ENCODE data around the gene APC2. TPM values are rescaled to one million over a fixed set of nuclear protein-coding genes. Genes with fewer than 3 reads are reported as not detected.

APC2 gene
- total and polyA plus RNA-seq, 10 donors = 0.02 to 0.56 (median 0.14) TPM

GRCh38 chr19:1507192-1507660 is 57.3 kb downstream of the APC2 start:
- H3K4me3 ChIP-seq = peak overlapping the region in 3 of 8 donors; percentile 33 to 69 (median 42)
- DNase-seq = no peak
- no peak for TF ChIP-seq CTCF (IDR thresholded peaks at IDR 0.05 in 8 of 11, conservative IDR thresholded peaks at IDR 0.05 in 3 of 11)
- no peak for TF ChIP-seq POLR2AphosphoS5 (IDR thresholded peaks at IDR 0.05)
- TF ChIP-seq POLR2A (IDR thresholded peaks at IDR 0.05) = no peak
- peaks cover 0 to 96% (median 38%) of the 10 kb centered on the region in 7 donors for H3K27me3 ChIP-seq (replicated peaks in 1 of 7)
- intact Hi-C loops (cut with DNase I; ENCODE audit: low total_unique reads) = no loop called here
- H3K27ac ChIP-seq = peak overlapping the region in 4 of 8 donors; percentile 63 to 85 (median 74)
- WGBS, 5 donors = 70 to 78% (median 73%) methylated on average over 18 to 23 of the region's 23 CpGs
- peaks cover 0 to 9% (median 0%) of the 10 kb centered on the region in 8 donors for H3K9me3 ChIP-seq
- H3K36me3 ChIP-seq = no peaks in the 10 kb centered on the region
- peaks cover 8 to 34% (median 19%) of the 10 kb centered on the region in 6 donors for H3K4me1 ChIP-seq

- WGBS, 5 donors = 2 to 3% (median 3%) methylated on average over 38 to 46 of the region's 46 CpGs
- DNase-seq = peak; percentile 92
- H3K36me3 ChIP-seq = no peaks in the 10 kb centered on the region
- peak overlapping the region in 7 of 8 donors; percentile 59 to 85 (median 72) for H3K27ac ChIP-seq
- peaks cover 0 to 9% (median 0%) of the 10 kb centered on the region in 8 donors for H3K9me3 ChIP-seq
- peak overlapping the region in 7 of 8 donors; percentile 21 to 69 (median 37) for H3K4me3 ChIP-seq
- H3K27me3 ChIP-seq (replicated peaks in 1 of 7) = peaks cover 0 to 96% (median 38%) of the 10 kb centered on the region in 7 donors
- TF ChIP-seq POLR2A (IDR thresholded peaks at IDR 0.05) = no peak
- peak; percentile 40 to 70 (median 67) for TF ChIP-seq POLR2AphosphoS5 (IDR thresholded peaks at IDR 0.05)
- no peak for TF ChIP-seq CTCF (IDR thresholded peaks at IDR 0.05 in 8 of 11, conservative IDR thresholded peaks at IDR 0.05 in 3 of 11)
- H3K4me1 ChIP-seq = peaks cover 8 to 39% (median 25%) of the 10 kb centered on the region in 6 donors
- intact Hi-C loops (cut with DNase I; ENCODE audit: low total_unique reads) = no loop called here
These were observed 58.0 kb downstream of the APC2 start for GRCh38 chr19:1507763-1508506.

GRCh38 chr19:1508507-1508856 is 58.6 kb downstream of the APC2 start:
- intact Hi-C loops (cut with DNase I; ENCODE audit: low total_unique reads) = no loop called here

More at GRCh38 chr19:1508507-1508856, 58.6 kb downstream of the APC2 start:
- Histone ChIP-seq H3K27me3 (replicated peaks in 1 of 7) (peaks cover 0 to 96% (median 38%) of the 10 kb centered on the region in 7 donors), H3K4me1 (peaks cover 7 to 39% (median 23%) of the 10 kb centered on the region in 6 donors), H3K4me3 (peak overlapping the region in 6 of 8 donors; percentile 21 to 69 (median 38)), H3K36me3 (no peaks in the 10 kb centered on the region), H3K27ac (peak overlapping the region in 4 of 8 donors; percentile 63 to 85 (median 74)), H3K9me3 (peaks cover 0 to 9% (median 0%) of the 10 kb centered on the region in 8 donors)
- TF ChIP-seq POLR2A (IDR thresholded peaks at IDR 0.05) = no peak
- TF ChIP-seq POLR2AphosphoS5 (IDR thresholded peaks at IDR 0.05) = no peak
- no peak for TF ChIP-seq CTCF (IDR thresholded peaks at IDR 0.05 in 8 of 11, conservative IDR thresholded peaks at IDR 0.05 in 3 of 11)
- whole genome bisulfite sequencing, 5 donors = 22 to 52% (median 41%) methylated on average over 11 to 12 of the region's 12 CpGs
- DNase-seq = no peak
